Esophagus squamous epithelium (tissue), 5 donors: ENCODE results near the gene SERGEF. TPM values are rescaled to one million over a fixed set of nuclear protein-coding genes. Genes with fewer than 3 reads are reported as not detected.
A peak's percentile ranks its signal among the peaks of the same experiment; 100 is the strongest.

Experiments
- DNase-seq: peaks from one replicate; lab custom pipeline; 2025; lab: John Stamatoyannopoulos, UW
- H3K27ac ChIP-seq, 4 donors: fragments of 200-600 bp; sonication (generic); one replicate each; pipeline ENCODE4 v1.5.1; 2016 to 2019; ENCODE audit warnings: mild to moderate bottlenecking in 1 of 4
- H3K27me3 ChIP-seq, 4 donors: fragments of 200-600 bp; sonication (generic); 1 replicate in 3 of 4; 2 replicates in 1 of 4; pipeline versions ENCODE4 v1.5.1 to v1.6.0; 2017 to 2021; ENCODE audit warnings: antibody characterized with exemption in 1 of 4
- H3K36me3 ChIP-seq, 3 donors: fragments of 200-600 bp; sonication (generic); one replicate each; pipeline ENCODE4 v1.5.1; 2016 to 2019
- H3K4me1 ChIP-seq, 3 donors: fragments of 200-600 bp; sonication (generic); one replicate each; pipeline ENCODE4 v1.5.1; 2017 to 2019
- H3K4me3 ChIP-seq, 4 donors: fragments of 200-600 bp; sonication (generic); 1 replicate in 3 of 4; 2 replicates in 1 of 4; pipeline ENCODE4 v1.5.1; 2016 to 2019; ENCODE audit warnings: mild to moderate bottlenecking in 2 of 4, moderate library complexity in 1 of 4
- H3K9me3 ChIP-seq, 3 donors: fragments of 200-600 bp; sonication (generic); one replicate each; pipeline ENCODE4 v1.5.1; 2016 to 2019
- CTCF ChIP-seq, 6 experiments: fragments of 450-650 bp in 4 of 6; fragments of 200-600 bp in 2 of 6; sonication (generic) in 2 of 6; IDR thresholded peaks; one replicate each; pipeline ENCODE4 v1.5.1; 2016 to 2019; ENCODE audit warnings: antibody characterized with exemption in 6 of 6, mild to moderate bottlenecking in 4 of 6, moderate library complexity in 4 of 6
- POLR2A ChIP-seq, 4 donors: fragments of 450-650 bp; IDR thresholded peaks; one replicate each; pipeline ENCODE4 v1.6.1; 2017; ENCODE audit warnings: antibody characterized with exemption in 4 of 4, mild to moderate bottlenecking in 4 of 4, moderate library complexity in 3 of 4
- WGBS, 2 donors: methylation state at CpG; one replicate each; pipeline ENCODE4 v1.1.5; 2018; 5-methylcytosine and 5-hydroxymethylcytosine counted together
- intact Hi-C: fragments of 100-400 bp; cut with DNase I; formaldehyde crosslinking; loops from one replicate; pipeline ENCODE4 v1.15.0; 2022
- total RNA-seq, 4 donors: library from RNA; depleted of rRNA; stranded (reverse); fragments of >200 nt; gene quantifications; one replicate each; pipeline ENCODE4 v1.1.0, GENCODE V29; 2016
- donor health status: DM: yes; HTN: yes; CAD: no.

The SERGEF gene
- total RNA-seq, 4 donors from 2014 or later: 4.2 to 35.7 (median 13.4) TPM

- intact Hi-C loops: no loop called here
Observed at GRCh38 chr11:17762309-17762974, 250.4 kb downstream of the SERGEF start.

GRCh38 chr11:17760102-17761029 is 252.5 kb downstream of the SERGEF start:
- H3K36me3 ChIP-seq: no peaks in the 10 kb centered on the region
- H3K4me3 ChIP-seq: no peak overlapping the region
- peaks cover 0 to 5% (median 0%) of the 10 kb centered on the region in 4 donors for H3K27me3 ChIP-seq
- intact Hi-C loops: no loop called here
- no peak for DNase-seq
- H3K4me1 ChIP-seq: no peaks in the 10 kb centered on the region
- TF ChIP-seq POLR2A (IDR thresholded peaks at IDR 0.05): no peak
- TF ChIP-seq CTCF (IDR thresholded peaks at IDR 0.05): peak in 5 of 6 experiments; percentile 38 to 66 (median 45)
- H3K27ac ChIP-seq: no peak overlapping the region
- H3K9me3 ChIP-seq: no peaks in the 10 kb centered on the region
- 55 to 60% methylated on average over 14 to 21 of the region's 23 CpGs for WGBS, 2 donors

More at GRCh38 chr11:17762309-17762974, 250.4 kb downstream of the SERGEF start:
- TF ChIP-seq CTCF (IDR thresholded peaks at IDR 0.05) (peak in 1 of 6 experiments; percentile 28), POLR2A (IDR thresholded peaks at IDR 0.05) (no peak)
- Histone ChIP-seq H3K27me3 (peaks cover 0 to 6% (median 0%) of the 10 kb centered on the region in 4 donors), H3K36me3 (no peaks in the 10 kb centered on the region), H3K9me3 (no peaks in the 10 kb centered on the region), H3K4me1 (no peaks in the 10 kb centered on the region), H3K27ac (no peak overlapping the region), H3K4me3 (no peak overlapping the region)
- WGBS, 2 donors: 63 to 88% methylated on average over 5 to 14 of the region's 17 CpGs
- no peak for DNase-seq

- Histone ChIP-seq H3K27ac (no peak overlapping the region), H3K4me1 (no peaks in the 10 kb centered on the region), H3K9me3 (no peaks in the 10 kb centered on the region), H3K36me3 (no peaks in the 10 kb centered on the region), H3K4me3 (no peak overlapping the region), H3K27me3 (peaks cover 0 to 15% (median 0%) of the 10 kb centered on the region in 4 donors)
- 77 to 82% methylated on average over 3 of the region's 3 CpGs for WGBS, 2 donors
- TF ChIP-seq POLR2A (IDR thresholded peaks at IDR 0.05): no peak
- TF ChIP-seq CTCF (IDR thresholded peaks at IDR 0.05): no peak
- no peak for DNase-seq
- intact Hi-C loops: no loop called here
Observed at GRCh38 chr11:17755891-17756290, 257.0 kb downstream of the SERGEF start.

- peaks cover 0 to 15% (median 0%) of the 10 kb centered on the region in 4 donors for H3K27me3 ChIP-seq
- WGBS, 2 donors: 76 to 79% methylated on average over 7 to 8 of the region's 10 CpGs
Observed at GRCh38 chr11:17753641-17754040, 259.2 kb downstream of the SERGEF start.

More at GRCh38 chr11:17753641-17754040, 259.2 kb downstream of the SERGEF start:
- no peaks in the 10 kb centered on the region for H3K9me3 ChIP-seq
- no peaks in the 10 kb centered on the region for H3K4me1 ChIP-seq
- intact Hi-C loops: no loop called here
- no peaks in the 10 kb centered on the region for H3K36me3 ChIP-seq
- H3K27ac ChIP-seq: no peak overlapping the region
- H3K4me3 ChIP-seq: no peak overlapping the region
- TF ChIP-seq POLR2A (IDR thresholded peaks at IDR 0.05) (no peak), CTCF (IDR thresholded peaks at IDR 0.05) (no peak)
- DNase-seq: no peak
